ENCODE results near the gene PRDM16. TPM values are rescaled to one million over a fixed set of nuclear protein-coding genes. Genes with fewer than 3 reads are reported as not detected.

PRDM16 gene
- total and polyA plus RNA-seq, 2 experiments from 2014 or later, result 0.14 to 0.16 TPM

- TF ChIP-seq POLR2AphosphoS5 (IDR thresholded peaks at IDR 0.05; ENCODE audit: low read depth), result no peak
- no peak for TF ChIP-seq ZNF114 (CRISPR knock-in tag; IDR thresholded peaks at IDR 0.05)
- no peak for TF ChIP-seq EZH2 (IDR thresholded peaks at IDR 0.05; ENCODE audit: low read depth, unreplicated experiment)
- no peak for TF ChIP-seq STAT1 (IDR thresholded peaks at IDR 0.05; ENCODE audit: unreplicated experiment)
These were observed 128.8 kb downstream of the PRDM16 start (continued) for GRCh38 chr1:3197781-3198316.

DNA sequence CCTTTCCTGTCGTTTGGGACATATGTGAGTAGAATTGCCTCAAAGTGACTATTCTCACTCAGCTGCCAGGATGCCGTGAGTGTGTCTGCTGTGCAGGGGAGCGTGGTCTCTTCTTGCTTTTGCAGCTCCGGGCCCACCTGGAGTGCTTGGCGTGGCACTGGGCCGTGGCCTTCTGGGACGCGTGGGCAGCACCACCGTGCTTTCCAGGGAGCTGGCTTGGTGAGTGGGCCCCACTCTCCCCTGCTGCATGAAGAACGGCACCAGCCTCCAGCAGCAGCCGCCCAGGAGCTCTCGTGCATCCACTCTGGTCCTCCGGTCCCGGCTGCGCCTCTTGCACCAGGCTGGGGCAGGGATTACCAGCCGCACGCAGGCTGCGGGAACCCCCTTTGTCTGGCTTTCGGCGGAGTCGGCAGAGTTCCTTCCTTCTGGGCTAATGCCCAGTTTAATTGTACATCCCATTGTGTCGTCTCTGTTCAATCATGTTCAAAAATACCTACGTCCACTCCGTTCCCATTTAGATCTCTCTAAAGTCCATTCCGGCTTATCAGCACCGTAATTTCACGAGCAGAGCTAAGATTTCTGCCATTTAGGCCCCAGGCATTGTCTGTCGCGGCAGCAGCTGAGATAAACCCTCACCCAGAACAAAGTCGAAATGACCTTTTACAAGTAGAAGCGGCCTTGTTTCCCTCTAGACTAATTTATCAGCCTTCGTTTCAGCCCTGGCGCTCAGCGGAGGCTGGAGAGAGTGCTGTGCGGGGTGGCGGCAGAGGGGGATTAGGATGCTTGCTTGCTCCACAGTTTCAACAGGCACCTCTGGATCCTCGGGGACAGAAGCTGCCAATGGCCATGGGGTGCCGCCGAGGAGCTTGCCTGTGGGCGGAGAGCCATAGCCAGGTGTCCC is 129.6 kb downstream of the PRDM16 start:
- Histone ChIP-seq H3K4me2 (no peak overlapping the region), H3K36me3 (ENCODE audit: insufficient read depth) (no peaks in the 10 kb centered on the region), H3F3A (replicated peaks; ENCODE audit: low read depth) (no peaks in the 10 kb centered on the region), H3K4me1 (ENCODE audit: insufficient read depth) (no peaks in the 10 kb centered on the region), H2AFZ (no peak overlapping the region), H3K79me2 (replicated peaks; ENCODE audit: insufficient read depth) (no peaks in the 10 kb centered on the region), H3K9me2 (ENCODE audit: insufficient read depth) (no peaks in the 10 kb centered on the region), H3K27me3 (ENCODE audit: insufficient read depth) (no peaks in the 10 kb centered on the region), H3K27ac (ENCODE audit: low read depth) (no peak overlapping the region), H4K20me1 (replicated peaks; ENCODE audit: insufficient read depth) (no peaks in the 10 kb centered on the region), H3K4me3 (no peak overlapping the region)
- DNase-seq (ENCODE audit: low spot score) (no peak), ATAC-seq (no peak)
- Mint-ChIP-seq H3K9me3 (no peaks in the 10 kb centered on the region), H3K4me1 (no peaks in the 10 kb centered on the region), H3K27ac (no peak overlapping the region), H3K4me3 (no peak overlapping the region), H3K27me3 (ENCODE audit: insufficient read depth, low read depth, poor library complexity) (peaks cover 4% of the 10 kb centered on the region), H3K36me3 (ENCODE audit: low read depth) (no peaks in the 10 kb centered on the region)
- no peak for TF ChIP-seq ZNF331 (CRISPR knock-in tag; IDR thresholded peaks at IDR 0.05; ENCODE audit: low read depth)

- Mint-ChIP-seq H3K36me3 (ENCODE audit: low read depth) (no peaks in the 10 kb centered on the region), H3K9me3 (no peaks in the 10 kb centered on the region), H3K4me1 (peaks cover 17% of the 10 kb centered on the region), H3K27ac (peak overlapping the region; percentile 67), H3K27me3 (ENCODE audit: insufficient read depth, low read depth, poor library complexity) (peaks cover 12% of the 10 kb centered on the region), H3K4me3 (peak overlapping the region; percentile 49; the same call in 1 of the 3 replicates)
- ATAC-seq, result peak; percentile 57
- H3K9me2 ChIP-seq (ENCODE audit: insufficient read depth), result no peaks in the 10 kb centered on the region
- no peaks in the 10 kb centered on the region for H4K20me1 ChIP-seq (replicated peaks; ENCODE audit: insufficient read depth)
- H3K4me1 ChIP-seq (ENCODE audit: insufficient read depth), result no peaks in the 10 kb centered on the region
- H3K79me2 ChIP-seq (replicated peaks; ENCODE audit: insufficient read depth), result no peaks in the 10 kb centered on the region
- H3K4me2 ChIP-seq, result no peak overlapping the region
- H2AFZ ChIP-seq, result no peak overlapping the region
- H3K27ac ChIP-seq (ENCODE audit: low read depth), result no peak overlapping the region
- DNase-seq (ENCODE audit: low spot score), result no peak
- no peaks in the 10 kb centered on the region for H3F3A ChIP-seq (replicated peaks; ENCODE audit: low read depth)
- H3K36me3 ChIP-seq (ENCODE audit: insufficient read depth), result no peaks in the 10 kb centered on the region
- H3K27me3 ChIP-seq (ENCODE audit: insufficient read depth), result no peaks in the 10 kb centered on the region
- H3K4me3 ChIP-seq, result no peak overlapping the region
- TF ChIP-seq ZNF331 (CRISPR knock-in tag; IDR thresholded peaks at IDR 0.05; ENCODE audit: low read depth), result no peak
- TF ChIP-seq, protein P1, sequence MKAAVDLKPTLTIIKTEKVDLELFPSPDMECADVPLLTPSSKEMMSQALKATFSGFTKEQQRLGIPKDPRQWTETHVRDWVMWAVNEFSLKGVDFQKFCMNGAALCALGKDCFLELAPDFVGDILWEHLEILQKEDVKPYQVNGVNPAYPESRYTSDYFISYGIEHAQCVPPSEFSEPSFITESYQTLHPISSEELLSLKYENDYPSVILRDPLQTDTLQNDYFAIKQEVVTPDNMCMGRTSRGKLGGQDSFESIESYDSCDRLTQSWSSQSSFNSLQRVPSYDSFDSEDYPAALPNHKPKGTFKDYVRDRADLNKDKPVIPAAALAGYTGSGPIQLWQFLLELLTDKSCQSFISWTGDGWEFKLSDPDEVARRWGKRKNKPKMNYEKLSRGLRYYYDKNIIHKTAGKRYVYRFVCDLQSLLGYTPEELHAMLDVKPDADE (IDR thresholded peaks at IDR 0.05), result no peak
- TF ChIP-seq CREB1 (CRISPR knock-in tag; IDR thresholded peaks at IDR 0.05; ENCODE audit: low read depth), result no peak
- TF ChIP-seq, protein P2, sequence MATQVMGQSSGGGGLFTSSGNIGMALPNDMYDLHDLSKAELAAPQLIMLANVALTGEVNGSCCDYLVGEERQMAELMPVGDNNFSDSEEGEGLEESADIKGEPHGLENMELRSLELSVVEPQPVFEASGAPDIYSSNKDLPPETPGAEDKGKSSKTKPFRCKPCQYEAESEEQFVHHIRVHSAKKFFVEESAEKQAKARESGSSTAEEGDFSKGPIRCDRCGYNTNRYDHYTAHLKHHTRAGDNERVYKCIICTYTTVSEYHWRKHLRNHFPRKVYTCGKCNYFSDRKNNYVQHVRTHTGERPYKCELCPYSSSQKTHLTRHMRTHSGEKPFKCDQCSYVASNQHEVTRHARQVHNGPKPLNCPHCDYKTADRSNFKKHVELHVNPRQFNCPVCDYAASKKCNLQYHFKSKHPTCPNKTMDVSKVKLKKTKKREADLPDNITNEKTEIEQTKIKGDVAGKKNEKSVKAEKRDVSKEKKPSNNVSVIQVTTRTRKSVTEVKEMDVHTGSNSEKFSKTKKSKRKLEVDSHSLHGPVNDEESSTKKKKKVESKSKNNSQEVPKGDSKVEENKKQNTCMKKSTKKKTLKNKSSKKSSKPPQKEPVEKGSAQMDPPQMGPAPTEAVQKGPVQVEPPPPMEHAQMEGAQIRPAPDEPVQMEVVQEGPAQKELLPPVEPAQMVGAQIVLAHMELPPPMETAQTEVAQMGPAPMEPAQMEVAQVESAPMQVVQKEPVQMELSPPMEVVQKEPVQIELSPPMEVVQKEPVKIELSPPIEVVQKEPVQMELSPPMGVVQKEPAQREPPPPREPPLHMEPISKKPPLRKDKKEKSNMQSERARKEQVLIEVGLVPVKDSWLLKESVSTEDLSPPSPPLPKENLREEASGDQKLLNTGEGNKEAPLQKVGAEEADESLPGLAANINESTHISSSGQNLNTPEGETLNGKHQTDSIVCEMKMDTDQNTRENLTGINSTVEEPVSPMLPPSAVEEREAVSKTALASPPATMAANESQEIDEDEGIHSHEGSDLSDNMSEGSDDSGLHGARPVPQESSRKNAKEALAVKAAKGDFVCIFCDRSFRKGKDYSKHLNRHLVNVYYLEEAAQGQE (IDR thresholded peaks at IDR 0.05; ENCODE audit: unreplicated experiment), result no peak
- TF ChIP-seq POLR2AphosphoS5 (IDR thresholded peaks at IDR 0.05; ENCODE audit: low read depth), result no peak
- TF ChIP-seq, protein P3, sequence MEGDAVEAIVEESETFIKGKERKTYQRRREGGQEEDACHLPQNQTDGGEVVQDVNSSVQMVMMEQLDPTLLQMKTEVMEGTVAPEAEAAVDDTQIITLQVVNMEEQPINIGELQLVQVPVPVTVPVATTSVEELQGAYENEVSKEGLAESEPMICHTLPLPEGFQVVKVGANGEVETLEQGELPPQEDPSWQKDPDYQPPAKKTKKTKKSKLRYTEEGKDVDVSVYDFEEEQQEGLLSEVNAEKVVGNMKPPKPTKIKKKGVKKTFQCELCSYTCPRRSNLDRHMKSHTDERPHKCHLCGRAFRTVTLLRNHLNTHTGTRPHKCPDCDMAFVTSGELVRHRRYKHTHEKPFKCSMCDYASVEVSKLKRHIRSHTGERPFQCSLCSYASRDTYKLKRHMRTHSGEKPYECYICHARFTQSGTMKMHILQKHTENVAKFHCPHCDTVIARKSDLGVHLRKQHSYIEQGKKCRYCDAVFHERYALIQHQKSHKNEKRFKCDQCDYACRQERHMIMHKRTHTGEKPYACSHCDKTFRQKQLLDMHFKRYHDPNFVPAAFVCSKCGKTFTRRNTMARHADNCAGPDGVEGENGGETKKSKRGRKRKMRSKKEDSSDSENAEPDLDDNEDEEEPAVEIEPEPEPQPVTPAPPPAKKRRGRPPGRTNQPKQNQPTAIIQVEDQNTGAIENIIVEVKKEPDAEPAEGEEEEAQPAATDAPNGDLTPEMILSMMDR (conservative IDR thresholded peaks at IDR 0.05; ENCODE audit: low read depth in 2 of 2), result no peak
- no peak for TF ChIP-seq NANOG (IDR thresholded peaks at IDR 0.05; ENCODE audit: borderline replicate concordance)
- TF ChIP-seq STAT1 (IDR thresholded peaks at IDR 0.05; ENCODE audit: unreplicated experiment), result no peak
- no peak for TF ChIP-seq JUNB (IDR thresholded peaks at IDR 0.05; ENCODE audit: unreplicated experiment)
- no peak for TF ChIP-seq EZH2phosphoT487 (IDR thresholded peaks at IDR 0.05; ENCODE audit: unreplicated experiment)
- no peak for TF ChIP-seq ZNF114 (CRISPR knock-in tag; IDR thresholded peaks at IDR 0.05)
- TF ChIP-seq EZH2 (IDR thresholded peaks at IDR 0.05; ENCODE audit: low read depth, unreplicated experiment), result no peak
These were observed 135.7 kb downstream of the PRDM16 start for GRCh38 chr1:3204725-3205124.

Measured in GM23338 (cell line).